Spleen (tissue), 11 donors: Measurements from ENCODE around the gene SLAMF1. TPM values are rescaled to one million over a fixed set of nuclear protein-coding genes. Genes with fewer than 3 reads are reported as not detected.
"Not testable (repeated sequence)": the region's sequence is repeated elsewhere in the genome, so short reads cannot be mapped to it uniquely, and the experiment has no call there.

Experiments used
- DNase-seq: peaks from one replicate; pipeline ENCODE4 v3.0.0-alpha.2; 2020
- H3K27ac ChIP-seq, 8 donors: fragments of 200-600 bp; sonication (generic) in 7 of 8; 1 replicate in 4 of 8; 2 replicates in 4 of 8; pipeline versions ENCODE4 v1.5.0 to v1.8.0; 2016 to 2021; ENCODE audit warnings: inconsistent platforms in 4 of 8, mild to moderate bottlenecking in 4 of 8, moderate library complexity in 1 of 8
- H3K27me3 ChIP-seq, 7 donors: fragments of 200-600 bp; sonication (generic) in 6 of 7; replicated peaks in 1 of 7; 1 replicate in 4 of 7; 2 replicates in 3 of 7; pipeline versions ENCODE4 v1.5.0 to v1.8.0; 2016 to 2021; ENCODE audit warnings: inconsistent platforms in 3 of 7, mild to moderate bottlenecking in 1 of 7
- H3K36me3 ChIP-seq, 6 donors: fragments of 200-600 bp; sonication (generic) in 5 of 6; 1 replicate in 4 of 6; 2 replicates in 2 of 6; pipeline versions ENCODE4 v1.5.0 to v1.8.0; 2016 to 2021; ENCODE audit warnings: inconsistent platforms in 2 of 6
- H3K4me1 ChIP-seq, 6 donors: fragments of 200-600 bp; sonication (generic) in 5 of 6; 1 replicate in 3 of 6; 2 replicates in 3 of 6; pipeline versions ENCODE4 v1.5.0 to v1.8.0; 2016 to 2021; ENCODE audit warnings: inconsistent platforms in 3 of 6
- H3K4me3 ChIP-seq, 8 donors: fragments of 200-600 bp; sonication (generic) in 7 of 8; 1 replicate in 4 of 8; 2 replicates in 4 of 8; pipeline versions ENCODE4 v1.5.0 to v1.8.0; 2016 to 2021; ENCODE audit warnings: inconsistent platforms in 4 of 8, mild to moderate bottlenecking in 4 of 8, moderate library complexity in 2 of 8
- H3K9me3 ChIP-seq, 8 donors: fragments of 200-600 bp; sonication (generic) in 7 of 8; 1 replicate in 4 of 8; 2 replicates in 4 of 8; pipeline versions ENCODE4 v1.5.0 to v1.8.0; 2016 to 2021; ENCODE audit warnings: inconsistent platforms in 4 of 8
- CTCF ChIP-seq, 11 experiments: fragments of 200-600 bp in 7 of 11; fragments of 450-650 bp in 4 of 11; sonication (generic) in 4 of 11; IDR thresholded peaks in 8 of 11; conservative IDR thresholded peaks in 3 of 11; 1 replicate in 7 of 11; 2 replicates in 4 of 11; pipeline versions ENCODE4 v1.4.0 to v1.8.0; 2016 to 2021; ENCODE audit warnings: antibody characterized with exemption in 11 of 11, inconsistent platforms in 4 of 11, mild to moderate bottlenecking in 1 of 11
- POLR2A ChIP-seq, 3 donors: fragments of 450-650 bp; IDR thresholded peaks; one replicate each; pipeline ENCODE4 v1.5.1; 2017; ENCODE audit warnings: antibody characterized with exemption in 3 of 3, mild to moderate bottlenecking in 1 of 3
- POLR2AphosphoS5 ChIP-seq, 3 donors: sonication (generic); formaldehyde crosslinking; IDR thresholded peaks; one replicate each; pipeline ENCODE4 v1.5.1; 2017; ENCODE audit warnings: antibody characterized with exemption in 3 of 3
- WGBS, 5 donors: extraction: QIAGEN DNeasy Blood & Tissue Kit in 3 of 5; methylation state at CpG; one replicate each; pipeline versions ENCODE4 v1.1.5 to v1.1.7; 2013 to 2018; 5-methylcytosine and 5-hydroxymethylcytosine counted together
- intact Hi-C: fragments of 100-400 bp; cut with DNase I; formaldehyde crosslinking; loops from one replicate; pipeline ENCODE4 v1.15.0; 2023; ENCODE audit warnings: low total_unique reads
- polyA plus RNA-seq, 3 donors: library from polyadenylated mRNA; stranded (reverse); fragments of 200-250 nt; gene quantifications; one replicate each; pipeline ENCODE4 v1.2.1, GENCODE V29; 2013
- total RNA-seq, 7 donors: library from RNA; depleted of rRNA in 3 of 7; stranded (reverse); fragments of >200 nt in 3 of 7; fragmentation: NEBNext Ultra II Directional in 4 of 7; extraction: Animal tissue kit (Norgen Biotek cat#: 25700) in 4 of 7; gene quantifications; one replicate each; pipeline versions ENCODE4 v1.1.0 to v1.2.1, GENCODE V29; 2016 to 2021
- donor health status: healthy with polysubstance abuse.
- donor health status: DM: no; HTN: no; CAD: no; lungs with moderate emphysema.
- donor health status: DM: no; HTN: no; CAD: no.
- donor health status: Bipolar disorder and iron deficiency.
- donor health status: healthy.
- donor health status: DM: no; HTN: no; CAD: no.
- donor health status: DM: yes; HTN: yes; CAD: no.

SLAMF1 gene
- total and polyA plus RNA-seq, 10 donors, result 2.8 to 18.3 (median 10.3) TPM

GRCh38 chr1:160630523-160631451 is 16.1 kb downstream of the SLAMF1 start:
- peak overlapping the region in 6 of 8 donors; percentile 52 to 79 (median 73) for H3K27ac ChIP-seq
- WGBS, 5 donors, result 75 to 83% (median 78%) methylated on average over 9 of the region's 9 CpGs
- DNase-seq, result no peak
- H3K27me3 ChIP-seq, result no peaks in the 10 kb centered on the region
- intact Hi-C loops, result no loop called here
- no peak overlapping the region for H3K4me3 ChIP-seq
- no peaks in the 10 kb centered on the region for H3K9me3 ChIP-seq
- peaks cover 35 to 98% (median 76%) of the 10 kb centered on the region in 6 donors for H3K4me1 ChIP-seq
- TF ChIP-seq CTCF (IDR thresholded peaks at IDR 0.05 in 8 of 11, conservative IDR thresholded peaks at IDR 0.05 in 3 of 11) (no peak), POLR2AphosphoS5 (IDR thresholded peaks at IDR 0.05) (no peak), POLR2A (IDR thresholded peaks at IDR 0.05) (no peak)
- peaks cover 0 to 16% (median 0%) of the 10 kb centered on the region in 6 donors for H3K36me3 ChIP-seq

DNA sequence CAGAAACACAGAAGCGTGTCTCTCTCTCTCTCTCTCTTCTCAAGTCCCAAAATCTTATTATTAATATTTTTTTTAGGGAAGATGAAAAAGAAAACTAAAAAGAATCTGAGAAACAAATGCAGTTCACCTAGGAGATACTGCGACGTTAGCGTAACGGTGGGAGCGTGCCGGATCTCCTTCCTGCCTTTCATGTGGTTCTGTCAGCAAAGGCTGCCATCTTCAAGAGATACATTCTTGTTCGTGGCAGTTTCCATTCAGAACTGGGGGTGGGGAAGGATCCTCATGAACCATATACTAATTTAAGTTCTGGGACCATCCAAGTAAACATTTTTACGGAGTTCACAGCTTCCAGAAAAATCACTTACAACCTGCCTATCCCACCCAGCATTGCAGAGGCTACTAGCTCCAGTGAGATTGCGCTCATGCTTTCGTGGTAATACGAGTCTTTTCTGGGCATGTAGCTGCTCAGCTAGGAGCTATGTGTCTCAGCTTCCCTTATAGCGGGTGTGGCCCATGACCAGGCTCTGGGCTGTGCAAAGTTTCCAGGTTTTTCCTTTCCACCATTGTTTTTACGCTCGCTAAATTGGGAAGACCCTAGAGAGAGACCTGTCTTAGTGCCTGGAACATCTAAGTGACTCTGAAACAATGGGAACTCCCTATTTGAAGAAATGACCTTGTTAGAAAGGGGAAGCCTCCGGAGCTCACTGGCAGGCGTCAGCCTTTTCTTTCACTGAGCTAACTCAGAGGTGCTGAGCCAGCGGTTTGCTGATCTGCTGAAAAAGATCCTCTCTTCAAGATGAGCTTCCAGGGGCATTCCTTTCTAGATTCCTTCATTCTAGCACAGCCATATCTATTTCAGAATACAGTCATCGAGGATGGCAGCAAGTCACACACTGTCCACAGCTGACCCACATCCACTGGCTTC is 17.3 kb downstream of the SLAMF1 start:
- TF ChIP-seq CTCF (IDR thresholded peaks at IDR 0.05 in 8 of 11, conservative IDR thresholded peaks at IDR 0.05 in 3 of 11), result no peak
- peak in 1 of 3 donors; percentile 40 for TF ChIP-seq POLR2AphosphoS5 (IDR thresholded peaks at IDR 0.05)

DNA sequence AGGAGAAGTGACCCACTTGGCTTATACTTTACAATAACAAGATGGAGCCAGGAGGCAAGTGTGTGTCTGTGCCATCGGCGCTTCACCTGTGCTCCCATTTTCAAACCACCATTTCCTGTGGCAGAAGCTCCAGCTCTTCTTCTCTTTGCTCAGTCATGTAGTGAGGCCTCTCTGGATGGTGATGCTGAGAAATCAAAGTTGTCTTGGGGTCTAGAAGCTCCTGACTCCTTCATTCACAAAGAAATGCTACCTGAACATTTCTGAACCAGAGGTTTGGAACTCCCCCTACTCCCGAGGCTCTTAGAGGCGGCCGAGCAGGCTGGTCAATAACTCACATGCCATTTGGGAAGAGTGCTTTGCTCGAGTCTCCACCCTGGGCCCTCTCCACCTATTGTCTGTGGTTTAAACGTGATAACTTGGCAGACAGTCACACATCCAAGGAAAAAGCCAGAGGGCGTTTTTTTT is 18.0 kb downstream of the SLAMF1 start:
- 59 to 81% (median 73%) methylated on average over 8 of the region's 8 CpGs for WGBS, 5 donors
- intact Hi-C loops, result no loop called here
- TF ChIP-seq POLR2AphosphoS5 (IDR thresholded peaks at IDR 0.05), result no peak
- no peak for TF ChIP-seq POLR2A (IDR thresholded peaks at IDR 0.05)
- no peak for TF ChIP-seq CTCF (IDR thresholded peaks at IDR 0.05 in 8 of 11, conservative IDR thresholded peaks at IDR 0.05 in 3 of 11)
- Histone ChIP-seq H3K4me3 (no peak overlapping the region), H3K9me3 (no peaks in the 10 kb centered on the region), H3K36me3 (peaks cover 0 to 5% (median 0%) of the 10 kb centered on the region in 6 donors), H3K27ac (peak overlapping the region; percentile 28 to 79 (median 70)), H3K27me3 (no peaks in the 10 kb centered on the region), H3K4me1 (peaks cover 48 to 100% (median 85%) of the 10 kb centered on the region in 6 donors)
- DNase-seq, result no peak

More for the DNA sequence above, 17.3 kb downstream of the SLAMF1 start:
- H3K4me1 ChIP-seq, result peaks cover 43 to 100% (median 85%) of the 10 kb centered on the region in 6 donors
- peak overlapping the region; percentile 28 to 79 (median 70) for H3K27ac ChIP-seq
- 46 to 63% (median 55%) methylated on average over 19 of the region's 19 CpGs for WGBS, 5 donors
- no peaks in the 10 kb centered on the region for H3K9me3 ChIP-seq
- intact Hi-C loops, result no loop called here
- no peaks in the 10 kb centered on the region for H3K27me3 ChIP-seq
- H3K4me3 ChIP-seq, result peak overlapping the region in 1 of 8 donors; percentile 34
- peak; percentile 83 for DNase-seq
- H3K36me3 ChIP-seq, result peaks cover 0 to 12% (median 0%) of the 10 kb centered on the region in 6 donors

DNA sequence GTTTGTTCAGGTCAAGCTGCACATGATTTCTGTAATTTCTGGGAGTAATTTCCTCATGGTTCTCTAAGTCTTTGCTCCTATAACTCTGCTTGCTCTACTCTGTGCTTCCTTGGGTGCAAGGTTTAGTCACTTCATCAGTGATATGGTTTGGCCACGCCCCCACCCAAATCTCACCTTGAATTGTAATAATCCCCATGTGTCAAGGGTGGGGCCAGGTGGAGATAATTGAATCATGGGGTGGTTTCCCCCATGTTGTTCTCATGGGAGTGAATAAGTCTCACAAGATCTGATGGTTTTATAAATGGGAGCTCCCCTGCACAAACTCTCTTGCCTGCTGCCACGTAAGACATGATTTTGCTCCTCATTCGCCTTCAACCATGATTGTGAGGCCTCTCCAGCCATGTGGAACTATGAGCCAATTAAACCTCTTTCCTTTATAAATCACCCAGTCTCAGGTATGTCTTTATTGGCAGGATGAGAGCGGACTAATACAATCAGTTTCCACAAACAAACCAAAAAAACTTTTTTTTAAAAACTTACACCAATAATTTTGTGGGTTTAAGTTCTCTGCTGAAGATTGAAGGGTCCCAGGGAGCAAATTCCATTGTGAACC is 19.1 kb downstream of the SLAMF1 start:
- H3K27me3 ChIP-seq, intact Hi-C loops, DNase-seq, H3K36me3 ChIP-seq, H3K9me3 ChIP-seq, H3K4me3 ChIP-seq: not testable (repeated sequence)
- WGBS, 5 donors, result 85 to 92% (median 87%) methylated on average over 4 of the region's 4 CpGs
- H3K4me1 ChIP-seq, result peaks cover 53 to 100% (median 89%) of the 10 kb centered on the region in 6 donors
- H3K27ac ChIP-seq, result peak overlapping the region in 5 of 8 donors; percentile 52 to 79 (median 76)
